H4 (cell line): ENCODE data around the gene RASA3. TPM values are rescaled to one million over a fixed set of nuclear protein-coding genes. Genes with fewer than 3 reads are reported as not detected.
"Not testable (repeated sequence)": the region's sequence is repeated elsewhere in the genome, so short reads cannot be mapped to it uniquely, and the experiment has no call there.

Experiments
- DNase-seq: peaks from one replicate; pipeline ENCODE4 v3.0.0-alpha.2; 2015; ENCODE audit warnings: low spot score
- total RNA-seq: library from RNA; depleted of rRNA; stranded (reverse); fragments of >200 nt; shearing (Covaris generic); gene quantifications from 2 replicates; pipeline ENCODE4 v1.2.3, GENCODE V29; 2014

The RASA3 gene
- total RNA-seq, 1 experiment from 2014 or later, result 6.3 TPM

DNA sequence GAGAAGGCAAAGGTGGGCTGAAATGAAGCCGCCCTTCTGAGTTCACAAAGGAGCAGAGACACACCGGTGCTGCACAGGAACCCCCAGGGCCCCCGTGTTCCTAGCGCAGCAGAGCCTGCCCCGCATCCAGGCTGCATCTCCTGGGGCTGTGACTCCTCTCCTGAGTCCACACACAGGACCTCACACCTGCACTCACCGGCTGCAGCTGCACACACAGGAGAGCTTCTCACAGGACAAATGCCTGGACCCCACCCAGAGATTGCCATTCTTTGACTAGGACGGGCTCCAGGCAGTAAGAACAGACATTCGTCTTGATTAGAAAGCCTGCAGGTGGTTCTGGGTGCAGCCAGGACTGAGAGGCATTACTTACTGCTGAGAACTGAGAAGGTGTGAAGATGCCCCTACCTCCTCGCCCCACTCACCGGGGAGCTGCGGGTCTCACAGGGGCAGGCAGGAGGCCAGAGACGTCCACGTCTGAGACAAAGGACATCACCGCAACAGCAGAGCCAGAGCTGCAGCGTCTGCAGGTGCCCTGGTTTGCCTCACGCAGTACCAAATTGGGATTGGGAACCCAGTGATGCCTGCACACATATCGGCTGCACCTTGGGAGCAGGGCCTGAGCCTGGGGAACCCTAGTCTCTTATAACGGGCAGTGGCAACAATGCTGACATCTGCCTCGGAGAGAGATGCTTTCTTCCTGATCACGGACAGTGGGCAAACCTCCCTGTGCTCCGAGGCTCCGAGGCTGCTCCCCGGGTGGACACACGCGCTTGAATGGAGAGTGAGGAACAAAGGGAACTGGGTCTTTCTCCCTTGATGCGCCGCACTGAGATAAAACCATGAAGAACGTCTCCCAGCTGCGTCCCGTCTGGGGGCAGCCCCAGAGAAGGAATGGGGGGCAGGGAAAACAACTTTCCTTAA is 50.4 kb downstream of the RASA3 start:
- DNase-seq, result no peak

DNA sequence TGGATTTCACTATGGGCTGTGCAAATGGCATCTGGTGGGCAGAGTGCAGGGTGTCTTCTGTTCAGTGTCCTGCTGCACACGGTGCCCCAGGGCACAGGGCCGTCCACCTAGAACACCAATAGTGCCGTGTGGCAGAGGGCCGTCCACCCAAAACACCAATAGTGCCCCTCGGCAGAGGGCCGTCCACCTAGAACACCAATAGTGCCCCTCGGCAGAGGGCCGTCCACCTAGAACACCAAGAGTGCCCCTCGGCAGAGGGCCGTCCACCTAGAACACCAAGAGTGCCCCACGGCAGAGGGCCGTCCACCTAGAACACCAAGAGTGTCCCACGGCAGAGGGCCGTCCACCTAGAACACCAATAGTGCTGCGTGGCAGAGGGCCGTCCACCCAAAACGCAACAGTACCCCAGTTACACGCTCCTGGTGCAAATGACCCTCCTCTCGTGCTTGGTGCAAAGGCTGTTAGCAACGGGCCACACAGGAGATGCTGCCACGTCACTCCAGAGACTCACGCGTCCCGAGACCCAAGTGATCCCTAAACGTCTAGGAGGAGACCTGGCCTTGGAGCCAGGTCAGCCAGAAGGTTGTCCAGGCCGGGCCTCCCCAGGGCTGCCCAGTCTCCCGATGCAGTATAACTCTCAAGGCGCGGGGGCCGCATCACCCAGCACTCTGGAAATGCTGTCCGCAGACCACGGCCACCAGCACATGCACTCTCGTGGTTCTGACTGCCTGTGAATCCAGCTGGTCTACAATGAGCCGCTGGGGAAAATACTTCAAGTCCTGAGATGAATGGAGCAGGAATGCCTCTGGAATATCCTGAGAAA is 51.5 kb downstream of the RASA3 start:
- no peak for DNase-seq

DNA sequence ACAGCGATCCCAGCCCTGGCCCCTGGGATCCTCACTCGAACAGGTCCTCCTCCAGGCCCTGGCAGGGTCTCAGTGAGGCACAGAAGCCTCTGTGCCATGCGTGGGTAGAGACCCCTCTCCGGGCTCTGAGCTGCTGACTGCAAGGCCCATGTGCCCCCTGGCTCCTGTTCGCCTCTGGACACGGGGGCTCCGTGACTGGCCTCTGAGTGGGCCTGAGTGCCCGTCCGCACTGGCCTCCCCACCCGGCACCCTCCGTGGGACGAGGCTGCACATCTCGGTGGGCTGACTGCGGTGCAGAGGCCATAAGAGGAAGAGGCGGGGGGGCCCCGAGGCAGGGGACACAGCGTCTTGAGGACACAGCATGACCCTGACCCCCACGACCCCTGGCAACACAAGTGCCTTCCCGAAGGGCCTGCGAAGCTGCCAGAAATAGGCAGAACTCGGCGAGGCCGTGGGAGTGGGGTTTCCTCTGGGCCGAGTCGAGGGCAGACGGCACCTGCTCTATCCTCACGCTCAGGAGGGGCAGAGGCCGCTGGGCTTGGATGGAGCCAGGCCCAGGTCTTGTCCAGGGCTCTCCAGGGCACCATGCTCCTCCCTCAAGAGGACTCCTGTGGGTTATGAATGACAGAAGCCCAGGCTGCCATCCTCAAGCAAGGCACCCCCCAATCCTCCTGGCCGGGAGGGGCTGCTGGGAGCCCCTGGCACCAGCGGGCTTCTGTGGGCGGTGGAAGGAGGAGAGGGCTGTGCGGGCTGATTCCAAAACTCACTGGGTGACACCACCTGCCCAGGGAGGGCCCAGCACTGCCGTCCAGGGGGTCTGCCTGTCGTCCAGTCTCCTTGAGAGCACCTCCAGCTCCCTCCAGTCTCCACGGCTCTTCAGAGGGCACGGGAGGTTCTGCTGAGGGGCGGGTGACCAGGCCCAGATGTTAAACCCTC is 52.6 kb downstream of the RASA3 start:
- no peak for DNase-seq

DNA sequence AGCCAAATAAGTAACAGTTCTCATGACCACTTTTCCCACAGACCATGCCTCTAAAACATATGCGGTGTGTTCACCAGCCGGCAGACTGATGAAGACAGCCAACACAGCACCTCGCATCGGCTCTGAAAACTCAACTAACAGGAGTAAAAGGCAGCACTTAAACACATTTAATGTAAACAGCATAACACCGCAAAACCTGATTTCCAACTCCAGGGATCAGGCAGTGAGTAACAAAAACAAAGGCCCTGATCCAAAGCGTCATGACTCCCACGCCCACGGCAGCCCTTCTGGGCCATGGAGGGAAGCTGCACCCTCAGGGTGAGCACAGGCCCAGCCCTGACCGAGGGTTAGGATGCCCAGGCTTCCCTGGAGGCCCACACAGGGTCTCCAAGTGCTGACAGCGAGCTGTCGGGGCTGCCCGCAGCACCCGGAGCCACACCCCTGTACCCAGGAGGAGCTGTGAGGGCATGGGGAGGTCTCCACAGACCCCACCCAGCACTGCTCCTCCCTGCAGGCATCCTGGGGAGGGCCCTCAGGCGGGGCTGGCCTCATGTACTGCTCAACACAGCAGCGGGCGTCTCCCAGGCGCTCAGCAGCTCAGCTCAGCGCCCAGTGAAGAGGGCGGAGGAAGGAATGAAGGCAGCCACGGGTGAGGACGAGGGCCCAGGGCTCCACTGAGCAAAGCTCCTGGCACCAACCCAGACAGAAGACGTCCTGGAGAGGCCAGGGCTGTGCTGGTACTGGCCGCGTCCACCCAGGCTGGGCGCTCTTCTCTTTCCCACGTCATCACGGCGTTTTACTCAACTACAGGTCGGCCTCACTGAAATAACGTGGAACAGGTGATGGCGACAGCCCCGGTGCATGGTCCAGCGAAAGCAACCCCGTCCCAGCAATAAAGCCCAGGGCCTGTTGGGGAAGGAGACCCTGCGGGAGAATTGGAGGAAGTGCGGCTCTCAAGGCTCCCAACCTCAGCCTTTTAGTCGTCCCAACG is 53.7 kb downstream of the RASA3 start:
- DNase-seq, result peak; percentile 80

DNA sequence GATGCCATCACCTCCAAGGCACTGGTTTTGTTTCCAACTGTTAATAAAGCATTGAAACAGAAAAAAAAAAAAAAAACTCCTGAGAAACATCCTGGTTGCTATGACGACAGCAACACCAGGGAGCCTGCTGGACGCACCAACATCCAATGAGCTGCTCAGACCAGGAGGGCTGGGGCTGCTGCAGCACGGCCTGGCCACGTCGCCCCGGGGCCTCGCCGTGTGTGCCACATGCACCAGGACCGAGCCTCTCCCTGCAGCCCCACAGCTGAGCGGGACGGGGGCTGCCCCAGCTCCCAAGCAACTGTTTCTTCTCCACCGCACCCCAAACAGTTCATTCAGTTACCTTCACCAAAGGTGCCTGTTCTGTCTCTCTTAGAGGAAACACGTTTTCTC is 54.5 kb downstream of the RASA3 start:
- DNase-seq, result no peak

DNA sequence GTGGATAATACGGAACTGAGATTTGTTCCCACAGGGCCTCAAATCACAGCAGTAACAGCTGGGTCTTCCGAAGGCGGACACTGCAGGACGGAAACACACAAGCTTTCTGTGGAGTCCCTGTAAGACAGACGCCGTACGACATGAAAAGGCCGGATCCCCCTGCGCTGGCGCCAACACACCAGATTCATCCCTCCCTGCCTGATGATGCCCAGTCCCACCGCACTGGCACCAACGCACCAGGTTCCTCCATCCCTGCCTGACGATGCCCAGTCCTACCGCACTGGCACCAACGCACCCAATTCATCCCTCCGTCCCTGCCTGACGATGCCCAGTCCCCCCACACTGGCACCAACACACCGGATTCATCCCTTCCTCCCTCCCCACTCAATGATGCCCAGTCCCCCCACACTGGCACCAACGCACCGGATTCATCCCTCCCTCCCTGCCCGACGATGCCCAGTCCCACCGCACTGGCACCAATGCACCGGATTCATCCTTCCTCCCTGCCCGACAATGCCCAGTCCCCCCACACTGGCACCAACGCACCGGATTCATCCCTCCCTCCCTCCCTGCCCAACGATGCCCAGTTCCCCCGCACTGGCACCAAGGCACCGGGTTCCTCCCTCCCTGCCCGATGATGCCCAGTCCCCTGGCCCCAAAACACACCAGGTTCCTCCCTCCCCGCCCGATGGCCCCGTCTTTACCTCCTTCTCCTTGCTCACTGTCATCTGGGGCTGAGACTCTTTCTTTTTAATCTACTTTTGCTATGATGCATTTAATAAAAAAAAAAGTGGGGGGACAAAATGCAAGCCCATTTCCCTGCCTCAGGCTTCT is 55.1 kb downstream of the RASA3 start:
- no peak for DNase-seq

DNA sequence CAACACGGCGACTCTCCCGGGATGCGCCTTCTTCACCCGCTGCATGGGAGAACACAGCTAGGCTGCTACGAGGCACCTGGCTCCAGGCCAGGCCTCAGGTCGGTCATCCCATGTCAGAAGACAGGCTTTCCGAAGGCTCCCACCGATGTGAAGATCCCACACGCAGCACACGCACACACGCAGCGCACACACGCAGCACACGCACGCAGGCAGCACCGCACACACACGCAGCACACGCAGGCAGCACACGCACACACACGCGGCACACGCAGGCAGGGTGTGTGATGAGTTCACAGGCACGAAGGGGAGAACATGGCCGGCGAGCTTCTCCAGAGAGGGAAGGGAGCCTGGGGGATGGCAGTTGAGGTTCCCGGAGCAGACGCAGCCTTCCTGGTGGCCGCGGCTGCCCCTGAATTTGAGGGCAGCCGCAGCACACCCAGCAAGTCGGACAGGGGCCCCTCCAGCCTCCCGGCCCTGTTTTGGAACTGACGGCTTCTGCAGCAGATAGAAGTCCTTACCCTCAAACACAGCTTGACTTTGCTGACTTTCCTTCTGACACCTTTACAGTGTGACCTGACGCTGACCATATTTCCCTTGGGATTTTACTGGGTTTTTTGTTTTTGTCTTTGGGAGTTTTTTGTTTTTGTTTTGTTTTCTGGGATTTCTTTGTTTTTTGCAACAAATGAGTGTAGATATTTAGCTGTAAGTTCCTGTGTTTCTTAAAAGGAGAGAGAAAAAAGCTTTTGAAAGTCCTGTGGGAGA is 55.9 kb downstream of the RASA3 start:
- DNase-seq, result no peak

DNA sequence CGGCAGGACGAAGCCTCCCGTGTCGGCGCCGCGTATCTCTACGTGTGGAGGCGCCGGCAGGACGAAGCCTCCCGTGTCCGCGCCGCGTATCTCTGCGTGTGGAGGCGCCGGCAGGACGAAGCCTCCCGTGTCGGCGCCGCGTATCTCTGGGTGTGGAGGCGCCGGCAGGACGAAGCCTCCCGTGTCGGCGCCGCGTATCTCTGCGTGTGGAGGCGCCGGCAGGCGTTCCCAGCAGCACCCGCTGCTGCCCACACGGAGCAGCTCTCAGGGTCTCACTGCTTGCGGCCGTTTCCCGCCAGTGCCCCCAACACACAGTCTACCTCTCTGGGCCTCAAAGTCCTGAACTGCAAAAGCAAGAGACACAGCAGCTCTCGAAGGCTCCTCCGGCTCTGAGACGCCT is 56.6 kb downstream of the RASA3 start:
- DNase-seq, result not testable (repeated sequence)

DNA sequence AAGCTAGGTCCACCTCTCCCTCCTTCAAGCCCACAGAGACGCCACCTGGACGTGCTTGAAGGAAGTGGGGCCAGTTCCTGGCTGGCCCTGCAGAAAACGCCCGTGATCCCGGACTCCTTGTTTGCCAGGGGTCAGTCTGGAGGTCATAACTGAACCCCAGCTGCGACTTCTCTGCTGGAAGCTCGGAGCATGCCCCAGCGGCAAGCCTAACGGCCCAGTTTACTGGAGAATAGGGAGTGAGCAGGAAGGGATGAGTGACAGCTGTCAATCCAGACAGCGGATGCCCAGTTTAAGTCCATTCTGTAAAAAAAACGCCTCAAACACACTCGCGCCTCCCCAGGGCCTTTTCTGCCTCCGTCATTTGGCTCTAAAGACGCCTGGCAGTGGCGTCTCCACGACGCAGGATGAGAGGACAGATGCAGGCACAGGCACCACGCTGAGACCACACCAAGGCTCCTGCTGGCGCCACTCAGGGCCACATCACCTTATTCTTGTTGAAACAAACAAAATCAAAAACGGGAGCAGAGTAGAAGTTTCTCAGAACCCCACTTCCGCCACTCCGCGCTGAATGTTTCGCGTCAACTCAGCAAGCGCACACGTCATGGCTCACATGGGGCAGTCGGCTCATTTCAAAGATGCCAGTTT is 57.6 kb downstream of the RASA3 start:
- DNase-seq, result no peak

DNA sequence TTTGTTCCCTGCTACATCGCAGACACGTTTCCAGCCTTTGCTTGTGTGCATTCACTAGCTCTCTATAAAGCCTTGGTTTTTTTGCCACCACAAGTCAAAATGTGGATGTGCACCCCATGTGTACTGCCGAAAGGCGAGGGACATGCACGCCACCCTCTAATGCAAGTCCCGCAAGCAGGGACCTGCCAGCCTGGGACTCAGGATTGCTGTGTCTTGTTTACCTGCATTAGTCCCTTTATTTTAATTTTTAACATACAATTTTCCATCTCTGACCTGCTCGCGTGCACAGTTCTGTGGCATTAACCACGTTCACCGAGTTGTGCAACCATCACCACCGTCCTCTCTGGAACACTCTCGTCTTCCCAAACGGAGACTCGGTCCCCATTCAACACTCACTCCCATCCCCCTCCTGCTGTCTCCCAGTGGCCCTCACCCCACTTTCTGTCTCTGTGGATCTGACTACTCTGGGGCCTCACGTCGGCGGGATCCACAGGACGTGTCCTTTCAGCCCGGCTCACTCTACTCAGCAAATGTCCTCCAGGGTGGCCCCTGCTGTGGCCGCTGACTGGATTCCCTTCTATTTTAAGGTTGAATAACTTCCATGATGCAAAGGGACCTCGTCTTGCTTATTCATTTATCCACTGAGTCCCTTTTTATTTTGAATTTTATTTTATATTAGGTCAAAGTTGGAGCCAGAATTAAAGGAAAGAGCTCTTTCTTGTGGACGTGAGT is 58.4 kb downstream of the RASA3 start:
- DNase-seq, result no peak

DNA sequence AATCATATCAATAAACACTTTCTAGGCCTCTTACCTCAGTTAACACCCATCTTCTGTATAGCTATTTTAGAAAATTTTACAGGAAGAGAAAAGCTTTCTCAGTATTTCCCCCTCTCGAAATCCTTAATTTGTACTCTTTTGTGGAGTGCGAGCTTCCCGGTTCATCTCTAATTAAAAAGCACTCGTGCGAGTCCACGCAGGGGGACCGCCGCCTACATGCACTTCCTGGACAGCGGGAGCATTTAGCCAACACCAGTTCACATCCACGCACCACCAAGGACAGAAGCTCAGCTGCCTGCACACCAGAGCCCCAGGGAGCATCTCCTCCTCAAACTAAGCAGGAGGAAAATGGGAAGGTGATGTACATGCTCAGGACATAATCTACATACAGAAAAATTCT is 60.0 kb downstream of the RASA3 start:
- DNase-seq, result no peak

DNA sequence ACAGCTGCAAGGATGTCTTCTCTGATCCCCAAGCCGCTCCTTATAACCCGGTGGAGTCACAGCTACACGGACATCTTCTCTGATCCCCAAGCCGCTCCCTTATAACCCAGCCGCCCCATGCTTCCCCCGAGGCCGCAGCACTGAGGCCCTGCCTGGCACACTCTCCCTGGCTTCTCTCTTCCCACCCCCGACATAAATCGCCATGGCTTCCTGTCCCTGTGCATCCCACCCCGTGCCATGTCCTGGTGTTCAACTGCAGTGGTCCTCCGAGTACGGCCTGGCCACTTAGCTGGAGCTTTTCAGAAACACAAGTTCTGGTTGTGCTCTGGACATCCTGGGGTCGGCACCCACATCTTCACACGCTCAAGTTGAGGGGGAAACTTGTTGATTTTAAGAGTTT is 60.4 kb downstream of the RASA3 start:
- no peak for DNase-seq

DNA sequence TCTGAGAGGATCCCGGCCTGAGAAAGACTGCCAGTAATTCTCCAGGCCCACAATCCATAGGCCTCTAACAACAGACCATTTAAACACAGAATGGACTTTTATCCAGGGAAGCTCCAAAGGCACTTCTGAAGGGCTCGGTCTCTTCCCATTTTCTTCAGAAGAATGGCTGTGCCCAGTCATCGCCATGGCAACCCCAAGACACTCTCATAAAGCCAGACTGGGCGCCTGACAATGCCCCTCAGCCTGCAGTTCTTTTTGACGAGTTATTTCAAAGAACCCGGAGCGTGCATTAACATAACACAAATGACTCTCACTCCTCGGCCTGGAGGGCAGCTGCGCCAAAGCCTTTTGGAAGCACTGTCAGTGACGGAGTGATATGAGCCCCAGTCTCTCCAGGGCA is 61.0 kb downstream of the RASA3 start:
- DNase-seq, result no peak

DNA sequence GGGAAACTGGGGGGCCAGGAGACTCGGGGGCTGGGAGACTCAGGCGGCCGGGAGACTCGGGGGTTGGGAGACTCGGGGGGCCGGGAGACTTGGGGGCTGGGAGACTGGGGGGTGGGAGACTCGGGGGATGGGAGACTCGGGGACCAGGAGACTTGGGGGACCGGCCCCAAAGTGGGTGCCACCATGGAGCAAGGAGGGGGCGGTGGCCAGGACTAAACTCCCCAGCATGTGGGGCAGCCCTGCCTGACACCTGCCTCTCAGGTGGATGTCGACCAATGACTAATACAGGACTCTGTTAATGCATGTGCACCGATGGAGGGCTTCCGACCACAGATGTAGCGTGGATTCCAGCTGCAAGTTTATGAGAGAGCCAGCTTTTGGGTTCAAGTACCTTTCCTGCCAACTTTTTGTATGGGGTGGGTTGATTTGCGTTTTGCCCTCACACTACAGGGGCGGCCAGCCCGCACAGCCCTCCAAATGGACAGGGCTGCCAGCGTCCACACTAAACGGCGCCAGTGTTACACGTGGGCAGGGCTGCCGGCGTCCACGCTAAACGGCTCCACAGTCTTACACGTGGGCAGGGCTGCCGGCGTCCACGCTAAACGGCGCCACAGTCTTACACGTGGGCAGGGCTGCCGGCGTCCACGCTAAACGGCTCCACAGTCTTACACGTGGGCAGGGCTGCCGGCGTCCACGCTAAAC is 62.2 kb downstream of the RASA3 start:
- DNase-seq, result no peak

DNA sequence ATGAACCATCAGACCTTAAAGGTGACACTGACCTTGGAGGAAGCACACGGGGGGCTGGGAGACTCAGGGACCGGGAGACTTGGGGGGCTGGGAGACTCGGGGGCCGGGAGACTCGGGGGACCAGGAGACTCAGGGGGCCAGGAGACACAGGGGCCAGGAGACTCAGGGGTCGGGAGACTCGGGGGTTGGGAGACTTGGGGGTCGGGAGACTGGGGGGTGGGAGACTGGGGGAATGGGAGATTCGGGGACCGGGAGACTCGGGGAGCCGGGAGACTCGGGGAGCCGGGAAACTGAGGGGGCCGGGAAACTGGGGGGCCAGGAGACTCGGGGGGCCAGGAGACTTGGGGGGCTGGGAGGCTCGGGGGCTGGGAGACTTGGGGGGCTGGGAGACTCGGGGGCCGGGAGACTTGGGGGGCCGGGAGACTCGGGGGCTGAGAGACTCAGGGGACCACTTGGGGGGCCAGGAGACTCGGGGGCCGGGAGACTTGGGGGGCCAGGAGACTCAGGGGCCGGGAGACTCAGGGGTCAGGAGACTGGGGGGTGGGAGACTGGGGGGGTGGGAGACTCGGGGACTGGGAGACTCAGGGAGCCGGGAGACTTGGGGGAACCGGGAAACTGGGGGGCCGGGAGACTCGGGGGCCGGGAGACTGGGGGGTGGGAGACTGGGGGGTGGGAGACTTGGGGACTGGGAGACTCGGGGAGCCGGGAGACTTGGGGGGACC is 62.9 kb downstream of the RASA3 start:
- no peak for DNase-seq

DNA sequence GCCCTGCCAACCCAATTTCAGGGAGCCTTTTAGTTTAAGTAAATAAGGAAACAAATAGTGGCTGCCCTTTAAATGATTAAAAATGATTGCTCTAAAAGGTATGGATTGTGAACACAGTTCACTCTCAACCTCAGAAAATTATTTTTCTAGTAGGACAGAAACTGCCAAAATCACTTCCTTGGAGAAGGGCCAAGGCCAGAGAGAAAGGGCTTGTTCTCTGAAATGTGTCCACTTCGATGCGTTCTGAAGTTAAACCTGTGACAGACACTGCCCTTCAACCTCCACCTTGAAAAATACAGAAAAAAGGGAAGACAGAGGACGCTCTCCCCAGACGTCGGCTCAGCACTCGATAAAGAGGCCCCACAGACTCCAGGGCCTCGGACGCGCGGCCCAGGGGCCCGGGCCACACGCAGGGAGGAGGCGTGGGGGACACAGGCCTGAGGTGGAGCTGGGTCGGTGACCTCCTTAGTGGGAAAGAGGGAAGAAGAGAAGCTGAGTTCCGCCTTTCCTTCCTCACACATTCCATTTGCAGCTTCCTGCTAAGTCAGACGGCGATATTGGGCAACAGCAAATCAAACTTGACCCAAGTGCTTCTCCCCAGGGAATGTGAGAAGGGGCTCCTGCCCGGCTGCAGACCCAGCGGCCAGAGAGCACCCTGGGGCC is 63.6 kb downstream of the RASA3 start:
- no peak for DNase-seq
